A549 (cell line): ENCODE measurements around the gene CDC42SE1.

ENCODE experiments used
- E2F6 ChIP-seq: IDR thresholded peaks from 2 replicates; pipeline ENCODE4 v1.6.1; 2012; ENCODE audit warnings: low read depth, borderline replicate concordance
- POLR2A ChIP-seq: IDR thresholded peaks from 2 replicates; pipeline ENCODE4 v1.6.1; 2012; ENCODE audit warnings: mild to moderate bottlenecking, low read length

- no peak for TF ChIP-seq E2F6
- no peak for TF ChIP-seq POLR2A
Measured at GRCh38 chr1:151069103-151069486, 9.7 kb upstream of the CDC42SE1 start.
